ENCODE data around the gene WDR89. TPM values are rescaled to one million over a fixed set of nuclear protein-coding genes. Genes with fewer than 3 reads are reported as not detected.

The WDR89 gene
- total RNA-seq, 1 donor from 2014 or later = 9.6 TPM

DNA sequence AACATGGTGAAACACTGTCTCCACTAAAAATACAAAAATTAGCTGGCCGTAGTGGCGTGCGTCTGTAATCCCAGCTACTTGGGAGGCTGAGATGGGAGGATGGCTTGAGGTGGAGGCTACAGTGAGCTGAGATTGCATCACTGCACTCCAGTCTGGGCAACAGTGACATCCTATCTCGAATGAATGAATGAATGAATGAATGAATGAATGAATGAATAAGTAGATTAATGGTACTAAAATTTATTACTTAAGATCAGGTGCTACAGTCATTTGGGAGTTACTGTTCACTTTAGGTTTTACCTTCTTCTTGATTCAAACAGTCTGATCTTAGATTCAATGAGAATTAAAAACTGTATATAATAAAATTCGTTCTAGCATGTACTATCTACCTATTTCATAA, 31.6 kb upstream of the WDR89 start:
- no peak overlapping the region for H3K27ac Mint-ChIP-seq (ENCODE audit: unreplicated experiment)
- no peaks in the 10 kb centered on the region for H3K36me3 Mint-ChIP-seq (ENCODE audit: unreplicated experiment)
- H3K4me1 Mint-ChIP-seq (ENCODE audit: low read depth, unreplicated experiment) = no peaks in the 10 kb centered on the region
- no peak for TF ChIP-seq CTCF (IDR thresholded peaks at IDR 0.05; ENCODE audit: partially characterized antibody, unreplicated experiment)
- no peak overlapping the region for H3K4me3 Mint-ChIP-seq (ENCODE audit: unreplicated experiment)
- H3K27me3 Mint-ChIP-seq (ENCODE audit: unreplicated experiment) = no peaks in the 10 kb centered on the region
- no peaks in the 10 kb centered on the region for H3K9me3 Mint-ChIP-seq (ENCODE audit: unreplicated experiment)
- no peak for DNase-seq

- Mint-ChIP-seq H3K27me3 (ENCODE audit: unreplicated experiment) (no peaks in the 10 kb centered on the region), H3K9me3 (ENCODE audit: unreplicated experiment) (no peaks in the 10 kb centered on the region), H3K36me3 (ENCODE audit: unreplicated experiment) (no peaks in the 10 kb centered on the region), H3K4me3 (ENCODE audit: unreplicated experiment) (no peak overlapping the region), H3K4me1 (ENCODE audit: low read depth, unreplicated experiment) (no peaks in the 10 kb centered on the region), H3K27ac (ENCODE audit: unreplicated experiment) (no peak overlapping the region)
- no peak for TF ChIP-seq CTCF (IDR thresholded peaks at IDR 0.05; ENCODE audit: partially characterized antibody, unreplicated experiment)
- DNase-seq = no peak
Observed at GRCh38 chr14:63672417-63673180, 30.9 kb upstream of the WDR89 start.

- no peaks in the 10 kb centered on the region for H3K9me3 Mint-ChIP-seq (ENCODE audit: unreplicated experiment)
- no peak overlapping the region for H3K27ac Mint-ChIP-seq (ENCODE audit: unreplicated experiment)
- H3K36me3 Mint-ChIP-seq (ENCODE audit: unreplicated experiment) = no peaks in the 10 kb centered on the region
- DNase-seq = no peak
- no peaks in the 10 kb centered on the region for H3K4me1 Mint-ChIP-seq (ENCODE audit: low read depth, unreplicated experiment)
- TF ChIP-seq CTCF (IDR thresholded peaks at IDR 0.05; ENCODE audit: partially characterized antibody, unreplicated experiment) = no peak
- no peak overlapping the region for H3K4me3 Mint-ChIP-seq (ENCODE audit: unreplicated experiment)
- no peaks in the 10 kb centered on the region for H3K27me3 Mint-ChIP-seq (ENCODE audit: unreplicated experiment)
Observed at GRCh38 chr14:63671987-63672386, 30.3 kb upstream of the WDR89 start.

DNA sequence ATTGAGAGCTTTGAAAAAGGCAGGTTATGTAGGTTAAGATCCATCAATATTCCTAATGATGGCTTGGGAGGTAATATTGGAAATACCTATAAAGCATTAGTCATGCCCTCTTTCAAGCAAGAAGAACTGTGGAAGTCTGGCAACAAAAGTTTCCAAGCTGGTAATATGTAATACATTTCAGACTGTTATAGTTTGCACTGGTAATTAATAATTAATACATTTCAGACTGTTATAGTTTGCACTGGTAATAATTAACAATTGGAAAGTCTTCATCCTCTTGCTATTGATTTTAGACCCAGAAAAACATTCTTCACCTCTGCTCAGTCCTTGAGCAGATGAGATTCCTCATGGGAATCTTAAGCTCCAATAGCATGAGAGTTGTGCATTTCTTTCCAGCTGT, 29.0 kb upstream of the WDR89 start:
- Mint-ChIP-seq H3K36me3 (ENCODE audit: unreplicated experiment) (no peaks in the 10 kb centered on the region), H3K4me3 (ENCODE audit: unreplicated experiment) (no peak overlapping the region), H3K4me1 (ENCODE audit: low read depth, unreplicated experiment) (no peaks in the 10 kb centered on the region), H3K9me3 (ENCODE audit: unreplicated experiment) (no peaks in the 10 kb centered on the region), H3K27me3 (ENCODE audit: unreplicated experiment) (no peaks in the 10 kb centered on the region), H3K27ac (ENCODE audit: unreplicated experiment) (no peak overlapping the region)
- TF ChIP-seq CTCF (IDR thresholded peaks at IDR 0.05; ENCODE audit: partially characterized antibody, unreplicated experiment) = no peak
- no peak for DNase-seq

DNA sequence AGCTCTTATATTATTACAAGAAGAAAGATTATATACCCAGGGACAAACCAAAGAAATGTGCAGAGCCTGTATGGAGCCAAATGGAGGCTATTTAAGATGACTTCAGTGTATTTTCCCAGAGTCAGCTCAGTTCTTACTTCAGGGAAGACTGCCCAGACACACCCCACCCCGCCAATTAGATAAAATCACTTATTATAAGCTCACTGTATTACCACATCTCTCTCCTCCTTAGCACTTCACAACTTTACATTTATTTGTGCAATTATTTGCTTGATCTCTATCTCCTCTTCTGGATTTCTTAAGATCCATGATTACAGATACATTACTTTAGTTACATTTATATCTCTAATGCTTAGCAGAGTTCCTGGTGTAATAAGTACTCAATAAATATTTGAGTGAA, 24.7 kb upstream of the WDR89 start:
- Mint-ChIP-seq H3K9me3 (ENCODE audit: unreplicated experiment) (no peaks in the 10 kb centered on the region), H3K4me3 (ENCODE audit: unreplicated experiment) (no peak overlapping the region), H3K27ac (ENCODE audit: unreplicated experiment) (no peak overlapping the region), H3K4me1 (ENCODE audit: low read depth, unreplicated experiment) (no peaks in the 10 kb centered on the region), H3K27me3 (ENCODE audit: unreplicated experiment) (no peaks in the 10 kb centered on the region), H3K36me3 (ENCODE audit: unreplicated experiment) (no peaks in the 10 kb centered on the region)
- TF ChIP-seq CTCF (IDR thresholded peaks at IDR 0.05; ENCODE audit: partially characterized antibody, unreplicated experiment) = no peak
- no peak for DNase-seq

All from glutamatergic neuron (in vitro differentiated cells).